Measurements from ENCODE around the gene RAB3IL1.
A peak's percentile ranks its signal among the peaks of the same experiment; 100 is the strongest.

RAB3IL1 gene

GRCh38 chr11:61904539-61905048 is 12.8 kb downstream of the RAB3IL1 start:
- DNase-seq (ENCODE audit: low read depth), result peak; percentile 14

GRCh38 chr11:61903845-61904244 is 13.5 kb downstream of the RAB3IL1 start:
- DNase-seq (ENCODE audit: low read depth), result no peak

GRCh38 chr11:61902313-61902712 is 15.1 kb downstream of the RAB3IL1 start:
- DNase-seq (ENCODE audit: low read depth), result no peak

- DNase-seq (ENCODE audit: low read depth), result no peak
These were observed 16.0 kb downstream of the RAB3IL1 start for GRCh38 chr11:61901397-61901796.

- no peak for DNase-seq (ENCODE audit: low read depth)
These were observed 17.1 kb downstream of the RAB3IL1 start for GRCh38 chr11:61900251-61900650.

- peak; percentile 91 for DNase-seq (ENCODE audit: low read depth)
These were observed 18.1 kb downstream of the RAB3IL1 start for GRCh38 chr11:61899146-61899841.

- DNase-seq (ENCODE audit: low read depth), result no peak
These were observed 19.2 kb downstream of the RAB3IL1 start for GRCh38 chr11:61898247-61898582.

- peak; percentile 71 for DNase-seq (ENCODE audit: low read depth)
These were observed 19.7 kb downstream of the RAB3IL1 start for GRCh38 chr11:61897387-61898246.

GRCh38 chr11:61896665-61897386 is 20.5 kb downstream of the RAB3IL1 start:
- DNase-seq (ENCODE audit: low read depth), result no peak

GRCh38 chr11:61895718-61896059 is 21.7 kb downstream of the RAB3IL1 start:
- no peak for DNase-seq (ENCODE audit: low read depth)

GRCh38 chr11:61895046-61895717 is 22.2 kb downstream of the RAB3IL1 start:
- DNase-seq (ENCODE audit: low read depth), result no peak

- no peak for DNase-seq (ENCODE audit: low read depth)
These were observed 23.4 kb downstream of the RAB3IL1 start for GRCh38 chr11:61893981-61894380.

- no peak for DNase-seq (ENCODE audit: low read depth)
These were observed 25.3 kb downstream of the RAB3IL1 start for GRCh38 chr11:61892085-61892370.

GRCh38 chr11:61891331-61892084 is 25.9 kb downstream of the RAB3IL1 start, which contains the start of gene FADS3:
FADS3 (minus strand) TSS chr11:61891545; CDS start chr11:61891381, 164 bp downstream.
- DNase-seq (ENCODE audit: low read depth), result peak; percentile 48

GRCh38 chr11:61890529-61891330 is 26.6 kb downstream of the RAB3IL1 start:
- DNase-seq (ENCODE audit: low read depth), result no peak

GRCh38 chr11:61889831-61890230 is 27.5 kb downstream of the RAB3IL1 start:
- DNase-seq (ENCODE audit: low read depth), result no peak

- no peak for DNase-seq (ENCODE audit: low read depth)
These were observed 28.8 kb downstream of the RAB3IL1 start for GRCh38 chr11:61888590-61888989.

GRCh38 chr11:61887839-61888494 is 29.4 kb downstream of the RAB3IL1 start:
- no peak for DNase-seq (ENCODE audit: low read depth)

GRCh38 chr11:61886643-61887042 is 30.7 kb downstream of the RAB3IL1 start:
- DNase-seq (ENCODE audit: low read depth), result no peak
